SK-N-SH treated with all-trans-retinoic acid at 6 μM for 48 hours (cell line): Measurements from ENCODE around the gene GNG11.

Source experiments
- BACH2 ChIP-seq: fragments of 250-450 bp; sonication (Bioruptor Pico); IDR thresholded peaks from 2 replicates; pipeline ENCODE4 v1.9.0; 2021; ENCODE audit warnings: mild to moderate bottlenecking, borderline replicate concordance
- CSDC2 ChIP-seq: fragments of 250-450 bp; sonication (Bioruptor Pico); IDR thresholded peaks from 2 replicates; pipeline ENCODE4 v1.5.0; 2020; ENCODE audit warnings: mild to moderate bottlenecking, moderate library complexity
- GLIS3 ChIP-seq: fragments of 250-450 bp; sonication (Bioruptor Pico); IDR thresholded peaks from 2 replicates; pipeline ENCODE4 v1.5.0; 2020; ENCODE audit warnings: mild to moderate bottlenecking, moderate library complexity
- OSR1 ChIP-seq: fragments of 250-450 bp; sonication (Bioruptor Pico); IDR thresholded peaks from 2 replicates; pipeline ENCODE4 v1.8.0; 2022; ENCODE audit warnings: moderate library complexity, mild to moderate bottlenecking, inconsistent platforms
- ZNF8 ChIP-seq: fragments of 450-650 bp; formaldehyde crosslinking; IDR thresholded peaks from 2 replicates; pipeline ENCODE4 v1.5.0; 2020; ENCODE audit warnings: mild to moderate bottlenecking, moderate library complexity
- TF ChIP-seq, protein P1 (sequence below): fragments of 250-450 bp; sonication (Bioruptor Pico); IDR thresholded peaks from 2 replicates; pipeline ENCODE4 v1.8.0; 2020; ENCODE audit warnings: mild to moderate bottlenecking, moderate library complexity, borderline replicate concordance

DNA sequence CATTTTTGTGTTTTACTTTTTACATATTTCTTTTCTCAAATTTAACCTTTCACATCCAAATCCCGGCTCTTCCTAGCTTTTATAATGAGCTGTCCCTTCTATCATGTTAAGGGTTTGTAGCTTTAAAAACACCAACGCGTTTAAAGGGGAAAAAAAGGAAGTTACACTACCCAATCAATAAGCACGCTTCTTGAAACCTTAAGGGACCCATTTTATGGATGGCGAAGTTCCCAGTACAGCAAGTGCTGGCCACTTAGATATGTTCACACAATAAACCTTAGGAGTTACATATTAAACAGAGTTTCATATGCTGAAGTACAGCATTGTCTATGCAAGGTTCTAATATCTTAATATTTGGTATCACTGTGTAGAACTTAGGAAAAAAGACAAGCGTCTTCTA, 1.8 kb downstream of the GNG11 start:
- TF ChIP-seq ZNF8 (CRISPR knock-in tag) (no peak), CSDC2 (CRISPR knock-in tag) (no peak), OSR1 (CRISPR knock-in tag) (no peak), GLIS3 (CRISPR knock-in tag) (no peak), BACH2 (CRISPR knock-in tag) (no peak)
- TF ChIP-seq, protein P1, sequence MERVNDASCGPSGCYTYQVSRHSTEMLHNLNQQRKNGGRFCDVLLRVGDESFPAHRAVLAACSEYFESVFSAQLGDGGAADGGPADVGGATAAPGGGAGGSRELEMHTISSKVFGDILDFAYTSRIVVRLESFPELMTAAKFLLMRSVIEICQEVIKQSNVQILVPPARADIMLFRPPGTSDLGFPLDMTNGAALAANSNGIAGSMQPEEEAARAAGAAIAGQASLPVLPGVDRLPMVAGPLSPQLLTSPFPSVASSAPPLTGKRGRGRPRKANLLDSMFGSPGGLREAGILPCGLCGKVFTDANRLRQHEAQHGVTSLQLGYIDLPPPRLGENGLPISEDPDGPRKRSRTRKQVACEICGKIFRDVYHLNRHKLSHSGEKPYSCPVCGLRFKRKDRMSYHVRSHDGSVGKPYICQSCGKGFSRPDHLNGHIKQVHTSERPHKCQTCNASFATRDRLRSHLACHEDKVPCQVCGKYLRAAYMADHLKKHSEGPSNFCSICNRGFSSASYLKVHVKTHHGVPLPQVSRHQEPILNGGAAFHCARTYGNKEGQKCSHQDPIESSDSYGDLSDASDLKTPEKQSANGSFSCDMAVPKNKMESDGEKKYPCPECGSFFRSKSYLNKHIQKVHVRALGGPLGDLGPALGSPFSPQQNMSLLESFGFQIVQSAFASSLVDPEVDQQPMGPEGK (CRISPR knock-in tag): no peak
